Ishikawa (cell line): ENCODE measurements around the gene MRM2.

Experiments used
- RAD21 ChIP-seq: IDR thresholded peaks from 2 replicates; pipeline ENCODE4 v1.6.1; 2012; ENCODE audit warnings: low read depth
- REST ChIP-seq: IDR thresholded peaks from 2 replicates; pipeline ENCODE4 v1.6.1; 2012; ENCODE audit warnings: low read depth, mild to moderate bottlenecking
- TAF1 ChIP-seq: IDR thresholded peaks from 2 replicates; pipeline ENCODE4 v1.6.1; 2012; ENCODE audit warnings: low read depth, mild to moderate bottlenecking
- YY1 ChIP-seq: IDR thresholded peaks from 2 replicates; pipeline ENCODE4 v1.6.1; 2012; ENCODE audit warnings: low read depth

DNA sequence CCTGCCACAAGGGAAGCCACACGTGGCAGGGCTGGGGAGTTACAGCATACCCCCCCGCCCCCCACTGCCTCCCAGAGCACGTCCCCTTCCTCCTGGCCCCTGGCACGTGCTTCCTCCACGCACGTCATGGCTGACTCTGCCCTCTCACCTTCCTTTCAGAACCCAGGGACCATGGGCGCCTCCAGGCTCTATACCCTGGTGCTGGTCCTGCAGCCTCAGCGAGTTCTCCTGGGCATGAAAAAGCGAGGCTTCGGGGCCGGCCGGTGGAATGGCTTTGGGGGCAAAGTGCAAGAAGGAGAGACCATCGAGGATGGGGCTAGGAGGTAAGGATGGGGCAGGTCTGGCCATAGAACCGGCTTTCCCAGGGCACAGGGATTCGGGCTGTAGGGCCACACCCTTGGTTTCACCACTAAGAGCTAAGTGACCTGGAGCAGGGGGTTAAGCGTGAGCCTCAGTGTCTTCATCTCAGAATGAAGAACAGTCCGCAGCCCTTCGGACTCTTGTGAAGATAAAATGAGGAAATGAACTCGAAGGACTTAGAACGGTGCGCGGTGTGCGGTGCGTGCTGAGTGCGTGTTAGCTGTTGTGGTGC, 2.5 kb upstream of the MRM2 start:
- TF ChIP-seq REST = no peak
- TF ChIP-seq TAF1 = no peak
- TF ChIP-seq YY1 = no peak
- no peak for TF ChIP-seq RAD21
